T-helper 2 cell treated with Interferon-gamma antibody and Interleukin-4, amounts not matched to agents 100 ng/mL and 5 ng/mL, for 36 hours (primary cell): ENCODE measurements around the gene ZNF521. TPM values are rescaled to one million over a fixed set of nuclear protein-coding genes. Genes with fewer than 3 reads are reported as not detected.
"Not testable (repeated sequence)": the region's sequence is repeated elsewhere in the genome, so short reads cannot be mapped to it uniquely, and the experiment has no call there.

Experiments used
- intact Hi-C: fragments of 100-400 bp; cut with micrococcal nuclease; formaldehyde crosslinking; loops from one replicate; pipeline ENCODE4 v1.15.1; 2023
- total RNA-seq: library from RNA; stranded (reverse); gene quantifications from 2 replicates; pipeline ENCODE4 v1.2.3, GENCODE V29; 2022

The ZNF521 gene
- total RNA-seq, 1 donor from 2014 or later, result not detected

DNA sequence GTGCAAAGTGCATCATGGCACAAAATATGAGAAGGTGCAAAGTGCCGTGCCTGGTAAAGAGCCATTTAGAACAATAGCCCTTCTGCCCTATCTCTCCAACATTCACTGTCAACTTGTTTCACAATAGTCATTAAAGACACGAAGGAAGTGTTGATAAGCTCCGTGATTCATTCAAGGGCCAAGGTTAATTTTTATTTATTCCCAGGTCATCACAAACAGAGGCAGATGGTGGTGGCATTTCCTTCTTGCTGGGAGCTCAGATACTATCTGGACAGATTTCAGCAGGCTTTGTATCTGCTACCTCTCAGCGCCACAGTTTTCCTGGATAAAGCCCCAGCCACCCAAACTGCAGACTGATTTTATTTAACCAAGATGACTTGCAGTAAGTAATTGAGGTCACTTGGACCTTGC is 309.3 kb downstream of the ZNF521 start:
- intact Hi-C loops, result no loop called here

DNA sequence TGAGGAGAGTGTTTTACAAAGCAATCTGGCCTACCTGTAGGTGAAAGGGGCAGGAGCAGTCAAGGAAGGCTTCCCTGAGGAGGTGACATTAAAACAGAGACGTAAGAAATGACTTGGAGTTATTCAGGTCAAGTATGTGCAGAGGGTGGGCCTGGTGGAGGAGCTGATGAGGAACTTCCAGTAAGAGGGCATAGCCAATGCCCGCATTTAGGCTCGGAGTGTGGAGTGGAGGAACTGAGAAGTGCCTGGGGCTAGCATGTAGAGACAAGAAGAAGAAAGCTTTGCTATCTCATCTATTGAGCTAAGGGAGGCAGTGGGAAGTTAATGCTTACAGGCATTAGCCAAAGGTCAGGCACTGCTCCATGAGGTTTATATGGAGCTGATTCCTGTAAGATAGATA is 312.2 kb downstream of the ZNF521 start:
- intact Hi-C loops, result no loop called here

DNA sequence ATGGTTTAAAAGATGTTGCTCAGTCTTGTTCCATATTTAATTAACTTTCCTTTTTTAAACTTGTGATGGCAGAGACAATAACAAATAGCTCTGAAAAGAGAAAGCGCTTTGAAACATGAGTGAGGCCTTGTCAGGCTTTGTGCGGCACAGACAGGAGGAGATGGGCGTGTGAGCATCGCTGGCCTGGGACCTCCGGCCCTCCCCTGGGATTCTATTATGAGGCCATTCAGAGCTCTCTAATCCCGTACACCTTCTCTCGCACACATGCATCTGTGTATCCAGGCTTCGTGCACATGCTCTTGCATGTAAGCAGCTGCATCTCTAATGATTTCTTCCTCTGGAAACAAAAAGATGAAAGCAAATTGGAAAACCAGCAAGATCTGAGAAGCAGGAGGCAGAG is 313.7 kb downstream of the ZNF521 start:
- intact Hi-C loops, result no loop called here

DNA sequence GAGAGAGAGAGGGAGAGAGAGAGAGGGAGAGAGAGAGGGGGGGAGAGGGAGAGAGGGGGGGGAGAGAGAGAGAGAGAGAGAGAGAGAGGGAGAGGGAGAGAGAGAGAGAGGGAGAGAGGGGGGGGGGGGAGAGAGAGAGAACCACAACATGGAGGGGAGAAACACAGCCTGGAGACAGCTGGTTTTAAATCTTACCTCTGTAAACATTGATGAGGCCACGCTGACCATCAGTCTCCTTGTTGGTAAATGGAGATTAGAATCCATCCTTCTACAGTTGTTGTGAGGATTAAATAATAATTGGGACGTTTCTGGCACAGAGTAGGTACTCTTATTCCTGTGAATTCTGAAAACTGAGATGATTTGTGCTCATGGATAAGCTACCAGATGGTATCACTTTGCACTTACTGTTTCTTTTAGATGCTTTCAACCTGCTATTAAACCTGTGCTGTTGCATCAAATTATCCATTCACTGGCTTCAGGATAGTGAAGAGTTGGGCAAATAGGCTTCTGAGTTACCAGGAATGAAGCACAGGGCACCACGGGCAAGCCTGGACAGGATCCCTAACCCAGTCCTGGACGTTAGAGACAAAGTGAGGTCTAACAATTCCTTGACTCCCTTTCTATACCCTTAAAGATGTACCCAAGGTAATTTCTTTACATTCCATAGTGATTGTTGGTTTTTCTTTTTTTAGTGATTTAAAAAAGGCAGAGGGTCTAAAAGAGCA is 318.1 kb downstream of the ZNF521 start:
- intact Hi-C loops, result no loop called here

DNA sequence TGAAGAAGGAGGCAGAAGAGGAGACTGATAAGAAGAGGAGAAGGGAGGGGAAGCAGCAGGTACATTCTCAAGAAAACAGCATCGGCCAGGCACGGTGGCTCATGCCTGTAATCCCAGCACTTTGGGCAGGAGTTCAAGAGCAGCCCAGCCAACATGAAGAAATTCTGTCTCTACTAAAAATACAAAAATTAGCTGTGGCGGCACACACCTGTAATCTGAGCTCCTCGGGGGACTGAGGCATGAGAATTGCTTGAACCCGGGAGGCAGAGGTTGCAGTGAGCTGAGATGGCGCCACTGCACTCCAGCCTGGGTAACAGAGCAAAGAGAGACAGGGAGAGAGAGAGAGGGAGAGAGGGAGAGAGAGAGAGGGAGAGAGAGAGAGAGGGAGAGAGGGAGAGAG is 318.8 kb downstream of the ZNF521 start:
- intact Hi-C loops, result not testable (repeated sequence)

DNA sequence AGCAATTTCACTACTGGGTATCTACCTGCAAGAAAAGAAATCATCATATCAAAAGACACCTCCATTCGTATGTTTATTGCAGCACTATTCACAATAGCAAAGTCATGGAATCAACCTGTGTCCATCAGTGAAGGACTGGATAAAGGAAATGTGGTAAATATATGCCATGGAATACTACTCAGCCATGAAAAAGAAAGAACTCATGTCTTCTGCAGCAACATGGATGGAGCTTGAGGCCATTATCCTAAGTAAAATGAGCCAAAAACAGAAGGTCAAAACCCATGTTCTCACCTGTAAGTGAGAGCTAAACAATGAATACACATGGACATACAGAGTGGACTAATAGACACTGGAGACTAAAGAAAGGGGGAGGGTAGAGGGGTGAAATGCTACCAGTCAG is 322.2 kb downstream of the ZNF521 start:
- intact Hi-C loops, result no loop called here

DNA sequence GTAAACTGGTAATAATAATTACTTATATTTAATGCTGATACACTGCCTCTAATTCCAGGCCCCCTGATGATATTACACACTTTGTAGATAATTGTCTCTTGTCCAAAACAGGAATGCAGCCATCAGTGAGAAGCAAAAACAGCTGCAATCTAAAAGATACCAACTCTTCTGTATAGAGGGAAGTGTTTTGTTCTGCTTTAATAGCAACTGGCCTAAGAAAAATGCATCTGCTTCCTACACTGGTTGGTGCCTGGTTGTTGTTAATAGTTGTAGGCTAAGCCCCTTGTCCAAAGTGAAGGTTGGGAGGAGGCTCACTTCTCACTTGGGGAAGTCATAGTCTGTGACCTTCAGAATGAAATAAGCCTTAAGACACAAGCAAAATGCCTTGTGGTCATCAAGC is 332.0 kb downstream of the ZNF521 start:
- intact Hi-C loops, result no loop called here

DNA sequence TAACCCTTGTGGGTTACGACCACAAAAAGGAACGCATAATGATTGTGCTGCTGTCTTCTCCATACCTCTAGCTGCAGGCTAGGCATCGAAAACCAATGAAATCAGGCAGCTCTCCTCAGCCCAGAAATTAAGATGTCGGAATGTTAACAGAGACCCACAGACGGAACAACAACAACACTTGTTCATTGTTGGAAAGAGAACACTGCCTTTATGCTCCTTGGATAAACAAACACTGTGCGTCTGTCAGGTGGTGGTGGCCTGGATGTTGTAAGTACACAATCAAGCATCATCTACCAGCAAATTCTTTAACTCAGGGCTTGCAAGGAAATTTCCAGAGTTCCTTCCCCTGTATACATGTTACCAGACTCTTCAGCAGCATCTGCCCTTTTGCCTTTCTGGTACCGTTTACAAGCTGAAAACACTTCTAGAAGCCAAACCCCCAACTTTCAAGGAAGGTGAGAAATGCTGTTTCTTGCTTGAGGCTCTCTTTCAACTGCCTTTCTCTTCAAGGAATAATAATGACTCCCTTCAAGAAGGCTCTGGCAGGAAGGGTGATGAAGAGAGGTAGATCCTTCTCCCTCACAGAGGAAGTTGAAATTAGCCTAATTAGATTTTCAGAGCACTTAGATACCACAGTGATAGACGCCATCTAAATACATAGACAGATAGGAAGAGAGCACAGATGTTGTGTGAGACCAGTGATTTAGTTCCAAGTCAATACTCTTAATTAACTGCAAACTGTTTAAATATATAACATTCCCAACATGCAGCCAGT is 332.7 kb downstream of the ZNF521 start:
- intact Hi-C loops, result no loop called here

DNA sequence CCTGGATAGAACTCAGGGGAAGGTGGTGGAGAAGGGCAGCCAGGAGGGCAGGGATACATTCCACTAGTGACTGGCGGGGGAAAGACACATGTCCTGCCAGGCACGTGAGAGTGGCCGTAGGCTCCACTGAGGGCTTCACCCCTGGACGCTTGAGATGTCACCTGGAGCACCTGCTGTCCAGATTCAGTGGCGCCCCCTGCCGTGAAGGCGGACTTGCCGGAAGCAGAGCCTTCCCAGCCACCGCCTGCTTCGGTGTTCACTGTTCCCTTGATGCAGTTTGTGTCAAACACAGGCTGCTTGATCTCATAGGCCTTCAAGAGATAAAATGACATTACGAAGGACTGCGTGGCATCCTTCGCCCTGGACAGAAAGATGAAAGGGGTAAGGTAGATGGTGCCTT is 335.3 kb downstream of the ZNF521 start:
- intact Hi-C loops, result no loop called here

DNA sequence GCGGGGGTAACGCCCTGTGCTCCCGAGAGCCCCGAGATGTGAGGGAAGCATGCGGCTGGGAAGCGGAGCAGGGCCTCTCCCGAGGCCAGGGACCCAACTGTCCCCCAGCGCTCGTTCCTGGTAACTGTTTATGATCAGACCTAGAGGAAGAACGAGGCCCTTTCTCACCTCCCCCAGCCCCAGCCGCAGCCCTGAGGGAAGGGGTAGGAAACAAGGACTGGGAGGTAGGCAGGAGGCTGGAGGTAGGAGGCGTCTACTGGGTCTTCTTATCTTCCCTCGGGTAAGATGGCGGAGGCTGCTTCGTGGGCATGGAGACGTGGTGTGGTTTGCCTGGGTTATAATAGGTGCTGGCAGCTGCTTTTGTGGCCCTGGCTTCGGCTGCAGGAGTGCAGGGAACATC is 335.8 kb downstream of the ZNF521 start:
- intact Hi-C loops, result no loop called here
